IMR-90 (cell line): ENCODE results near the gene MCF2L. TPM values are rescaled to one million over a fixed set of nuclear protein-coding genes. Genes with fewer than 3 reads are reported as not detected.

Experiments
- ATAC-seq: fragments of 200-7000 bp; cut with Tn5 transposase; 2 replicates; pipeline ENCODE4 v1.9.1; 2020; ENCODE audit warnings: low read depth, mild to moderate bottlenecking, moderate library complexity
- BruUV-seq: library from RNA; stranded (reverse); fragments of 400-500 nt; replicated peaks from 2 replicates; lab custom pipeline; 2021; lab: Mats Ljungman, UMichigan
- CTCF ChIA-PET: fragments of 300-600 bp; formaldehyde crosslinking; extraction: SDS; loops from one replicate; lab custom pipeline; 2021; ENCODE audit warnings: antibody characterized with exemption; lab: Yijun Ruan, JAX
- POLR2A ChIA-PET: fragments of 300-600 bp; sonication (Branson Sonifier 250); formaldehyde crosslinking; loops from one replicate; lab custom pipeline; 2022; ENCODE audit warnings: antibody characterized with exemption; ENCODE audit not compliant: unreplicated experiment; lab: Charles Lee
- DNase-seq: peaks from one replicate; pipeline ENCODE4 v3.0.0; 2013
- H2AFZ ChIP-seq: replicated peaks from 2 replicates; pipeline ENCODE3; 2013; ENCODE audit warnings: low read length, mild to moderate bottlenecking; ENCODE audit not compliant: poor library complexity
- H2AK5ac ChIP-seq: 2 replicates; pipeline ENCODE4 v1.6.1; 2013; ENCODE audit warnings: low read depth, low read length, inconsistent platforms
- H2AK9ac ChIP-seq: replicated peaks from 2 replicates; pipeline ENCODE3; 2013; ENCODE audit warnings: mild to moderate bottlenecking, low read depth, low read length, moderate library complexity; ENCODE audit not compliant: poor library complexity
- H2BK120ac ChIP-seq: 2 replicates; pipeline ENCODE4 v1.6.1; 2013; ENCODE audit warnings: low read depth, low read length, inconsistent platforms
- H2BK15ac ChIP-seq: 3 replicates; pipeline ENCODE4 v1.6.1; 2013; ENCODE audit warnings: low read depth, low read length, inconsistent platforms
- H2BK20ac ChIP-seq: 2 replicates; pipeline ENCODE4 v1.6.1; 2013; ENCODE audit warnings: low read depth, mild to moderate bottlenecking, inconsistent platforms, low read length, moderate library complexity
- H2BK5ac ChIP-seq: 2 replicates; pipeline ENCODE4 v1.6.1; 2013; ENCODE audit warnings: mild to moderate bottlenecking, low read depth, low read length, inconsistent platforms; ENCODE audit not compliant: poor library complexity, severe bottlenecking
- H3K14ac ChIP-seq: replicated peaks from 2 replicates; pipeline ENCODE4 v1.6.1; 2013; ENCODE audit warnings: low read depth, low read length, inconsistent platforms
- H3K18ac ChIP-seq: 2 replicates; pipeline ENCODE4 v1.6.1; 2013; ENCODE audit warnings: low read depth, low read length, control low read depth
- H3K23ac ChIP-seq: 2 replicates; pipeline ENCODE4 v1.6.1; 2013; ENCODE audit warnings: low read depth, low read length, inconsistent platforms
- H3K27ac ChIP-seq: 2 replicates; pipeline ENCODE4 v1.5.1; 2013; ENCODE audit warnings: mild to moderate bottlenecking, control low read depth, low read length; ENCODE audit not compliant: insufficient read depth
- H3K27me3 ChIP-seq: 2 replicates; pipeline ENCODE4 v1.6.1; 2013; ENCODE audit warnings: low read length; ENCODE audit not compliant: control insufficient read depth, insufficient read depth
- H3K36me3 ChIP-seq: 2 replicates; pipeline ENCODE4 v1.6.1; 2013; ENCODE audit warnings: low read length, mixed read lengths; ENCODE audit not compliant: control insufficient read depth, insufficient read depth
- H3K4ac ChIP-seq: 2 replicates; pipeline ENCODE4 v1.6.1; 2013; ENCODE audit warnings: low read depth, low read length, inconsistent platforms
- H3K4me1 ChIP-seq: 2 replicates; pipeline ENCODE4 v1.6.1; 2013; ENCODE audit warnings: low read length, mixed read lengths; ENCODE audit not compliant: control insufficient read depth, insufficient read depth
- H3K4me2 ChIP-seq: 2 replicates; pipeline ENCODE4 v1.6.1; 2013; ENCODE audit warnings: low read depth, mild to moderate bottlenecking, control low read depth, low read length, moderate library complexity
- H3K4me3 ChIP-seq: 2 replicates; pipeline ENCODE4 v1.5.1; 2013; ENCODE audit warnings: low read depth, mild to moderate bottlenecking, control low read depth, low read length, moderate library complexity; ENCODE audit not compliant: insufficient read depth
- H3K56ac ChIP-seq: 2 replicates; pipeline ENCODE4 v1.6.1; 2013; ENCODE audit warnings: low read length, inconsistent platforms; ENCODE audit not compliant: insufficient read depth; ENCODE audit errors: extremely low read depth
- H3K79me1 ChIP-seq, 2 experiments: 2 replicates each; pipeline ENCODE4 v1.6.1; 2013; ENCODE audit warnings: low read length in 2 of 2, inconsistent platforms in 1 of 2, low read depth in 1 of 2
- H3K9ac ChIP-seq: 2 replicates; pipeline ENCODE4 v1.6.1; 2013; ENCODE audit warnings: low read depth, low read length, control low read depth
- H3K9me1 ChIP-seq: 2 replicates; pipeline ENCODE4 v1.6.1; 2013; ENCODE audit warnings: low read length, inconsistent platforms; ENCODE audit not compliant: insufficient read depth
- H3K9me3 ChIP-seq: 2 replicates; pipeline ENCODE4 v1.6.1; 2013; ENCODE audit warnings: low read length; ENCODE audit not compliant: control insufficient read depth, insufficient read depth
- H4K20me1 ChIP-seq: 2 replicates; pipeline ENCODE4 v1.6.1; 2013; ENCODE audit warnings: low read length, inconsistent platforms; ENCODE audit not compliant: insufficient read depth
- H4K5ac ChIP-seq: 2 replicates; pipeline ENCODE4 v1.6.1; 2013; ENCODE audit warnings: mild to moderate bottlenecking, low read depth, low read length, control low read depth
- H4K8ac ChIP-seq, 2 experiments: 2 replicates each; pipeline ENCODE4 v1.6.1; 2013; ENCODE audit warnings: low read depth in 2 of 2, low read length in 2 of 2, control low read depth in 1 of 2, inconsistent platforms in 1 of 2
- H4K91ac ChIP-seq: 2 replicates; pipeline ENCODE4 v1.6.1; 2013; ENCODE audit warnings: low read depth, low read length, inconsistent platforms; ENCODE audit not compliant: insufficient read depth
- BHLHE40 ChIP-seq: fragments of 150-350 bp; IDR thresholded peaks from 2 replicates; pipeline ENCODE4 v1.6.1; 2016; ENCODE audit warnings: mild to moderate bottlenecking, low read depth, low read length
- CEBPB ChIP-seq: IDR thresholded peaks from 2 replicates; pipeline ENCODE4 v1.6.1; 2012; ENCODE audit warnings: low read depth, low read length, improper control_type of control experiment
- CTCF ChIP-seq: conservative IDR thresholded peaks from 2 replicates; pipeline ENCODE4 v1.5.1; 2012; ENCODE audit warnings: mild to moderate bottlenecking, low read depth, low read length, improper control_type of control experiment
- NFE2L2 ChIP-seq: fragments of 150-350 bp; IDR thresholded peaks from 2 replicates; pipeline ENCODE4 v1.6.1; 2016; ENCODE audit warnings: low read depth, mild to moderate bottlenecking, low read length
- POLR2A ChIP-seq: IDR thresholded peaks from 2 replicates; pipeline ENCODE4 v1.6.1; 2012; ENCODE audit warnings: mild to moderate bottlenecking, low read depth, low read length
- RAD21 ChIP-seq: IDR thresholded peaks from 2 replicates; pipeline ENCODE4 v1.6.1; 2012; ENCODE audit warnings: low read length, improper control_type of control experiment
- RFX5 ChIP-seq: IDR thresholded peaks from 2 replicates; pipeline ENCODE4 v1.8.0; 2012; ENCODE audit warnings: low read depth, mild to moderate bottlenecking, low read length, moderate library complexity
- SMC3 ChIP-seq: fragments of 150-350 bp; IDR thresholded peaks from 2 replicates; pipeline ENCODE4 v1.6.1; 2016; ENCODE audit warnings: low read depth, mild to moderate bottlenecking, antibody characterized with exemption, low read length, moderate library complexity
- WGBS, 2 experiments: methylation state at CpG; one replicate each; pipeline versions ENCODE4 v1.1.5 to v1.1.7; 2013; ENCODE audit warnings: missing lambda C conversion rate in 2 of 2; ENCODE audit not compliant: insufficient read length in 1 of 2; ENCODE audit errors: extremely low coverage in 2 of 2; 5-methylcytosine and 5-hydroxymethylcytosine counted together
- dilution Hi-C: fragments of 300-500 bp; cut with HindIII; formaldehyde crosslinking; loops from one replicate; pipeline ENCODE4 v1.14.3; 2018; ENCODE audit warnings: low sequenced_read_pairs; ENCODE audit not compliant: unreplicated experiment
- in situ Hi-C: fragments of 300-500 bp; cut with MboI; formaldehyde crosslinking; loops from 3 replicates; pipeline ENCODE4 v1.14.3; 2019; ENCODE audit warnings: low sequenced_read_pairs, inconsistent platforms, mixed read lengths
- intact Hi-C: fragments of 100-400 bp; cut with micrococcal nuclease; formaldehyde crosslinking; loops from 2 replicates; pipeline ENCODE4 v1.10.0; 2022
- polyA plus RNA-seq, 3 experiments: library from polyadenylated mRNA; depleted of rRNA; stranded (reverse); fragments of >200 nt; gene quantifications; 2 replicates each; pipeline ENCODE4 v1.2.3, GENCODE V29; 2012; ENCODE audit warnings: low replicate concordance in 1 of 3
- total RNA-seq: library from RNA; depleted of rRNA; stranded (reverse); fragments of >200 nt; gene quantifications from 2 replicates; pipeline ENCODE4 v1.2.3, GENCODE V29; 2012

MCF2L gene
- total and polyA plus RNA-seq, 2 of the 4 experiments (the other 2 are of a cell fraction) = 0.18 TPM; not detected in 1

GRCh38 chr13:113015826-113016525 is 47.0 kb downstream of the MCF2L start:
- Histone ChIP-seq H2BK5ac (no peak overlapping the region), H2BK120ac (no peak overlapping the region), H3K9me3 (no peaks in the 10 kb centered on the region), H4K8ac (no peak overlapping the region), H3K18ac (no peak overlapping the region), H2BK20ac (no peak overlapping the region), H2BK15ac (no peak overlapping the region), H3K4me2 (no peak overlapping the region), H3K9me1 (no peaks in the 10 kb centered on the region), H3K4ac (no peak overlapping the region), H3K27ac (no peak overlapping the region), H3K9ac (no peak overlapping the region), H4K91ac (no peak overlapping the region), H2AK5ac (no peak overlapping the region), H2AK9ac (no peak overlapping the region), H3K27me3 (peaks cover 22% of the 10 kb centered on the region), H4K20me1 (no peaks in the 10 kb centered on the region), H3K14ac (no peak overlapping the region), H3K4me1 (no peaks in the 10 kb centered on the region), H3K56ac (no peak overlapping the region), H3K79me1 (no peaks in the 10 kb centered on the region), H2AFZ (no peak overlapping the region), H3K4me3 (no peak overlapping the region), H4K5ac (no peak overlapping the region), H3K36me3 (no peaks in the 10 kb centered on the region), H3K23ac (no peak overlapping the region)
- WGBS, 2 experiments = 62% methylated on average over 4 of the region's 22 CpGs; no CpG with 5 or more reads in 1 of the 2 experiments
- dilution Hi-C loops (no loop called here), intact Hi-C loops (no loop called here), in situ Hi-C loops (no loop called here)
- ChIA-PET CTCF (no interaction called here), POLR2A (no interaction called here)
- ATAC-seq (no peak), DNase-seq (no peak)
- BruUV-seq = no TSS peak
- TF ChIP-seq RFX5 (no peak), SMC3 (no peak), CTCF (no peak), BHLHE40 (no peak), CEBPB (no peak), NFE2L2 (no peak), POLR2A (no peak), RAD21 (no peak)
